DND-41 (cell line): ENCODE data around the gene TBC1D8.

Experiments
- ATAC-seq: fragments of 200-7000 bp; cut with Tn5 transposase; 3 replicates; pipeline ENCODE4 v1.9.1; 2021; ENCODE audit warnings: low read depth; ENCODE audit not compliant: insufficient read depth
- DNase-seq: peaks from one replicate; pipeline ENCODE4 v3.0.0-alpha.2; 2020
- H2AFZ ChIP-seq: 2 replicates; pipeline ENCODE4 v1.6.0; 2012; ENCODE audit warnings: low read depth, low read length
- H3K27ac ChIP-seq: 2 replicates; pipeline ENCODE4 v1.5.1; 2012; ENCODE audit warnings: low read length, inconsistent platforms
- H3K27me3 ChIP-seq: fragments of 200-600 bp; sonication (generic); 2 replicates; pipeline ENCODE4 v1.6.0; 2012; ENCODE audit warnings: low read length, mild to moderate bottlenecking, inconsistent platforms; ENCODE audit not compliant: insufficient read depth, poor library complexity
- H3K36me3 ChIP-seq: 2 replicates; pipeline ENCODE4 v1.5.1; 2012; ENCODE audit warnings: low read length, inconsistent platforms; ENCODE audit not compliant: insufficient read depth
- H3K4me1 ChIP-seq: 2 replicates; pipeline ENCODE4 v1.5.1; 2012; ENCODE audit warnings: mild to moderate bottlenecking, low read length; ENCODE audit not compliant: insufficient read depth
- H3K4me2 ChIP-seq: 2 replicates; pipeline ENCODE4 v1.6.0; 2012; ENCODE audit warnings: mild to moderate bottlenecking, moderate library complexity, low read length, inconsistent platforms; ENCODE audit not compliant: insufficient read depth
- H3K4me3 ChIP-seq, 2 experiments: fragments of 200-600 bp in 1 of 2; shearing (Covaris generic) in 1 of 2; 2 replicates each; pipeline ENCODE4 v1.5.1; 2012 to 2016; ENCODE audit warnings: inconsistent platforms in 2 of 2, low read length in 2 of 2, mild to moderate bottlenecking in 2 of 2, low read depth in 1 of 2, moderate library complexity in 1 of 2
- H3K79me2 ChIP-seq: 2 replicates; pipeline ENCODE4 v1.6.0; 2012; ENCODE audit warnings: low read length, inconsistent platforms; ENCODE audit not compliant: insufficient read depth
- H3K9ac ChIP-seq: 2 replicates; pipeline ENCODE4 v1.6.0; 2012; ENCODE audit warnings: low read depth, mild to moderate bottlenecking, inconsistent platforms, low read length, moderate library complexity
- H3K9me3 ChIP-seq: 2 replicates; pipeline ENCODE4 v1.5.1; 2012; ENCODE audit warnings: low read length, moderate library complexity, mild to moderate bottlenecking, inconsistent platforms; ENCODE audit not compliant: insufficient read depth, severe bottlenecking
- H4K20me1 ChIP-seq: 2 replicates; pipeline ENCODE4 v1.6.0; 2012; ENCODE audit warnings: low read length; ENCODE audit not compliant: insufficient read depth
- EZH2 ChIP-seq: IDR thresholded peaks from 3 replicates; pipeline ENCODE4 v1.6.1; 2012; ENCODE audit warnings: borderline replicate concordance, low read depth, mild to moderate bottlenecking, moderate library complexity, low read length, inconsistent platforms; ENCODE audit not compliant: severe bottlenecking
- TF ChIP-seq, protein P1 (sequence below): IDR thresholded peaks from 2 replicates; pipeline ENCODE4 v1.5.1; 2012; ENCODE audit warnings: borderline replicate concordance, low read length, moderate library complexity, mild to moderate bottlenecking; ENCODE audit not compliant: poor library complexity, severe bottlenecking; ENCODE audit errors: extremely low read depth

Gene TBC1D8

GRCh38 chr2:100978582-100979191, 172.5 kb downstream of the TBC1D8 start:
- H3K4me2 ChIP-seq = no peak overlapping the region
- H3K9me3 ChIP-seq = no peaks in the 10 kb centered on the region
- H3K4me3 ChIP-seq = no peak overlapping the region
- no peak overlapping the region for H2AFZ ChIP-seq
- ATAC-seq = no peak
- no peaks in the 10 kb centered on the region for H3K27me3 ChIP-seq
- DNase-seq = no peak
- no peaks in the 10 kb centered on the region for H3K79me2 ChIP-seq
- no peak overlapping the region for H3K27ac ChIP-seq
- no peak overlapping the region for H3K9ac ChIP-seq
- no peaks in the 10 kb centered on the region for H3K4me1 ChIP-seq
- TF ChIP-seq, protein P1, sequence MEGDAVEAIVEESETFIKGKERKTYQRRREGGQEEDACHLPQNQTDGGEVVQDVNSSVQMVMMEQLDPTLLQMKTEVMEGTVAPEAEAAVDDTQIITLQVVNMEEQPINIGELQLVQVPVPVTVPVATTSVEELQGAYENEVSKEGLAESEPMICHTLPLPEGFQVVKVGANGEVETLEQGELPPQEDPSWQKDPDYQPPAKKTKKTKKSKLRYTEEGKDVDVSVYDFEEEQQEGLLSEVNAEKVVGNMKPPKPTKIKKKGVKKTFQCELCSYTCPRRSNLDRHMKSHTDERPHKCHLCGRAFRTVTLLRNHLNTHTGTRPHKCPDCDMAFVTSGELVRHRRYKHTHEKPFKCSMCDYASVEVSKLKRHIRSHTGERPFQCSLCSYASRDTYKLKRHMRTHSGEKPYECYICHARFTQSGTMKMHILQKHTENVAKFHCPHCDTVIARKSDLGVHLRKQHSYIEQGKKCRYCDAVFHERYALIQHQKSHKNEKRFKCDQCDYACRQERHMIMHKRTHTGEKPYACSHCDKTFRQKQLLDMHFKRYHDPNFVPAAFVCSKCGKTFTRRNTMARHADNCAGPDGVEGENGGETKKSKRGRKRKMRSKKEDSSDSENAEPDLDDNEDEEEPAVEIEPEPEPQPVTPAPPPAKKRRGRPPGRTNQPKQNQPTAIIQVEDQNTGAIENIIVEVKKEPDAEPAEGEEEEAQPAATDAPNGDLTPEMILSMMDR = no peak
- TF ChIP-seq EZH2 = no peak
- H4K20me1 ChIP-seq = no peaks in the 10 kb centered on the region
- H3K36me3 ChIP-seq = 0 out of 2 replicates have a peak, but pooled peaks cover 4% of the 10 kb centered on the region

DNA sequence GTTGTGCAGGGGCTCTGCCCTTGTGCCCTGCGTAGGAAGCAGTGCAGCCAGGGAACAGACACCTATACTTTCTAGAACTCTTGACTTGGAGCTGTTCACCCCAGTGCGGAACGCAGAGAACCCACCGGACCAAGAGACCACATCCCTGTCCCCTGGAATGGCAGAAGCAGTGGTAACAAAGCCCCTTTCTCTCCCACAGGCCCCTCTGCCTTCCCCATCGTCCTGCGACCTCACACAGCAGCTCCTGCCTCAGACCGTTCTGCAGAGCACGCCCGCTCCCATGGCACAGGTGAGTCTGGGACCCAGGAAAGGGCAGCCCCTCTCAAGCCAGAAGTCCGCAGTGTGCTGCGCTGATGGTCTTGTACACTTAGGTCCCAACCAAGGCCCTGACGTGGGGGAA, 173.7 kb downstream of the TBC1D8 start:
- H3K27ac ChIP-seq = no peak overlapping the region
- TF ChIP-seq, protein P1 = no peak
- TF ChIP-seq EZH2 = no peak
- H3K9me3 ChIP-seq = no peaks in the 10 kb centered on the region
- H3K9ac ChIP-seq = no peak overlapping the region
- 0 out of 2 replicates have a peak, but pooled peaks cover 4% of the 10 kb centered on the region for H3K36me3 ChIP-seq
- H3K4me2 ChIP-seq = no peak overlapping the region
- 0 out of 3 replicates have a peak, but pooled peaks have one; percentile 17 for ATAC-seq
- H3K27me3 ChIP-seq = no peaks in the 10 kb centered on the region
- H2AFZ ChIP-seq = no peak overlapping the region
- H3K4me1 ChIP-seq = no peaks in the 10 kb centered on the region
- H3K4me3 ChIP-seq = no peak overlapping the region
- H3K79me2 ChIP-seq = no peaks in the 10 kb centered on the region
- no peak for DNase-seq
- H4K20me1 ChIP-seq = no peaks in the 10 kb centered on the region

DNA sequence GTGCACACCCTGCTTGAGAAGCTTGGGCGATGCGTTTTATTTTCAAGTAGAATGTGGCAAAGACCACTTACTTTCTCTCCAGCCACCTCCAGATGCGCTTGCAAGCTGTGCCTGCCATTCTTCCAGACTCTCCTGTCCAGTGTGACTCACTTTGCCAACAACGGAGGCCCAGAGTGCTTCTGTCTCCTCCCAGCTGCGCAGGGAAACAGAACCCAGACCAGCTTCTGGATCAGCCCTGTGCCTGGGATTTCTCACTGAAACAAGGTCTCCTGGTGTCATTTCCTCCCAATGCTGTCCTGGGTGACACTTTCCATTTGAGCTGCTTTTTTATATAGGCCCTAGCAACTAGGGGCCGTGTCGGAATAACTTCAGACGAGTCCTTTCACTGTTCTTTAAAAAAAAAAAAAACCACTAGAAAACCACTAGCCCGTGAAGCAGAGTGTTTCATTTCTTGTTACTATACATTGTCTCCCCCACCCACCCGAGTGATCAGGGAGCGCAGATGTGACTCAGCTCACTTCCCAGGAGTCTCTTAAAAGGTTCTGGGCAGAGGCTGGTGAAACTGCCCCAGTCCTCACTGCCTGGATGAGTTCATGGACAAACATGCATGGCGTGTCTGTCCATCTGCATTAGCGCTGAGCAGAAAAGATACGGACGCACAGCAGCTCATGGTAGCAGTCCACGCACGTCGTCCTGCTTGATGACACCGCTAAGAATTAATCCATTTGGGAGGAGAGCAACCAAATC, 174.4 kb downstream of the TBC1D8 start:
- ATAC-seq (peak; percentile 33; the same call in 1 of the 3 replicates), DNase-seq (no peak)
- Histone ChIP-seq H4K20me1 (no peaks in the 10 kb centered on the region), H3K9me3 (no peaks in the 10 kb centered on the region), H3K36me3 (0 out of 2 replicates have a peak, but pooled peaks cover 4% of the 10 kb centered on the region), H2AFZ (no peak overlapping the region), H3K79me2 (no peaks in the 10 kb centered on the region), H3K27ac (no peak overlapping the region), H3K4me3 (no peak overlapping the region), H3K27me3 (no peaks in the 10 kb centered on the region), H3K4me1 (no peaks in the 10 kb centered on the region), H3K4me2 (no peak overlapping the region), H3K9ac (no peak overlapping the region)
- TF ChIP-seq, protein P1 = no peak
- TF ChIP-seq EZH2 = no peak
